Activated CD8-positive, alpha-beta memory T cell treated with anti-CD3 and anti-CD28 coated beads for 24 hours (primary cell): Measurements from ENCODE around the gene TAB3.

ENCODE experiments used
- DNase-seq: peaks from one replicate; pipeline ENCODE4 v3.0.0-alpha.2; 2020

Gene TAB3

DNA sequence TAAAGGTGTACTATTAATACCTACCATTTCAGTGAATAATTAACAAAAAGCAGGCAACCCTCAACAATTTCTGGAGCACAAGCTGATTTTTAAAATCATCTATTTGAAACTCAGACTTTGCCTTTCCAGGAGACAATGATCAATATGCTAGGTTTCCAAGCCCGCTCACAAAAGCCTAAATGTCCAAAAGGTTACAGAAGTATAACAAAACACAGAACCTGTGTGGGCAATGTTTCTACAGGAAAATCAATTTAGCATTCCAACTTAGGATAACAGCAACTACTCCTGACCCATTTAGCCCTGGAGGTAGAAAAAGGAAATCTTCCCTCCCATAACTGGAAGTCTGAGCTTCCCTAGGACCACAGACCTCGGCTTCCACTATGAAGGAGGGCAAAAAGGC lies 3.9 kb downstream of the TAB3 start:
- no peak for DNase-seq

- no peak for DNase-seq
These were observed 5.9 kb downstream of the TAB3 start for GRCh38 chrX:30883138-30883537.

- DNase-seq, result no peak
These were observed 7.3 kb downstream of the TAB3 start for GRCh38 chrX:30881797-30882196.

DNA sequence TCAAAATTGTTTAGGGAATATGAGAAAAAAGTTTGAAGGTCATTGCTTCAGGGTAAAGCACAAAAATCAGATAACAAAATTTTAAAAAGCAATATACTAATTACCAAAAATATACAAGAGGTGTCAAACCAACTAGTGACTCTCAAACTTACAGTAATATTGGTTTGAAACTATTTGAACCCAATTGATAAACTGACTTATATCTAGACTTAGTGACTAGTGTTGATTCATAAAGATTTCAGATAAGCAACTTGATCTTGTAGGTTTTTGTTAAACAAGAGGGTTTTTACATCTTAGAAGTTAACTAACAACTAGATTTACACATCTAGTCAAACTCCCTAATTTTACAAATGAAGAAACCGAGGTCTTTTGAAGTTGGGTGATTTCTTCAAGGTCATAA lies 7.7 kb downstream of the TAB3 start:
- no peak for DNase-seq

DNA sequence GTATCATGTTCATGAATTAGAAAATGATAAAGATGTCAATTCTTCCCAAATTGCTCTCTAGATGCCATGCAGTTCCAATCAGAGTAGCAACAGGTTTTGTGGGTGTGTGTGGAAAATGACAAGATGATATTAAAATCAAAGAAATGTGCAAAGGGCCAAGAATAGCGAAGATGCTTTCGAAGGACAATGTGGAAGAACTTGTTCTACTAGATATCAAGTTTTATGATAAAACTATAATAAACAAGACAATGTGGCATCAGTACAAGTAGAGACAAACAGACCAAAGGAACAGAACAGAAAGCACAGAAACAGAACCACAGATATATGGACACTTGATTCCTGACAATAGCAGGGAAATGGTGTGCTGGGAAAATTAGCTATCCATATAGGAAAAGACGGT lies 9.0 kb downstream of the TAB3 start:
- DNase-seq, result no peak

DNA sequence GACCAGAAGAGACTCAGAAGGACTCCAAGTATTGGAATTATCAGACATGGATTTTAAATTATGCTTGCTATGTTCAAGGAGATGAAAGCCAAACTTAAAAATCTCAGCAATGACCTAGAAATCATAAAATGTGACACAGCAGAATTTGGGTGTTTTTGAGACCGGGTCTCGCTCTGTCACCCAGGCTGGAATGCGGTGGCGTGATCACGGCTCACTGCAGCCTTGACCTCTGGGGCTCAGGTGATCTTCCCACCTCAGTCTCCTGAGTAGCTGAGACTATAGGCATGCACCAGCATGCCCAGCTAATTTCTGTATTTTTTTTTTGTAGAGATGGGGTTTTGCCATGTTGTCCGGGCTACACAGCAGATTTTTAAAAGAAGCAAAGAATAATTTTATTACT lies 12.7 kb downstream of the TAB3 start:
- DNase-seq, result no peak

GRCh38 chrX:30875957-30876356 lies 13.1 kb downstream of the TAB3 start:
- DNase-seq, result no peak

GRCh38 chrX:30874851-30875250 lies 14.2 kb downstream of the TAB3 start:
- DNase-seq, result no peak

DNA sequence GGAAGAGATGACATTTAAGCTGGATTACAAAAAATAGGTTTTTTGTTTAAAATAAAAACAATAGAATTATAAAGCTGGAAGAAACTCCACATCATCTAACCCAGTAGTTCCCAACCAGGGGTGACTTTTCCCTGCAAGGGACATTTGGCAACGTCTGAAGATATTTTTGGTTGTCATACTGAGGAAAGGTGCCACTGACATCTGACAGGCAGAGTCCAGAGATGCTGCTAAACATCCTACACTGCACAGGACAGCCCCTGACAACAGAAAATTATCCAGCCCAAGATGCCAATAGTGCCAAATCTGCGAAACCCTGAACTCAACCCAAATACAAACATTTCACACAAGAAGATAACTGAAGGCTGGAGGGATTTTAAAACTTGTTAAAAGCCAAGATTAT lies 18.5 kb downstream of the TAB3 start:
- DNase-seq, result no peak

- DNase-seq, result no peak
These were observed 23.4 kb downstream of the TAB3 start for GRCh38 chrX:30865612-30866011.

DNA sequence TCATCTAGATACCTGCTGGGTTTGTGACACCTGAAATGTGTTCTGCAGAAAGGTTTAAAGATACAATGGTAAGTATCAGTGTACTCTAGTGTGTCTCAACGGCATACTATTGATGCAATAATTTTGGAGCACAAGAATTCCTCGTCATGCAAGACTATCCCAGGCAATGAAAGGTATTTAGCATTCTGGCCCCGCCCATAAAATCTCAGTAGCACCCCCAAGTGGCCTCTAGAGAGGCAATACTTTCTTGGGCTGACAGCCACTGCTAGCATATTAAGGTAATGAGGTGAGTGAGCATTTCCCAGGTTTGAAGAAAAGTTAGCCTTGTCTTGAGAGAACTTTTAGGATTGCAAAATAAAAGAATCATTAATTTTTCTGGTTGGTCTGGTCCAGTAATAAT lies 24.0 kb downstream of the TAB3 start:
- no peak for DNase-seq

- DNase-seq, result no peak
These were observed 24.7 kb downstream of the TAB3 start for GRCh38 chrX:30864383-30864785.

DNA sequence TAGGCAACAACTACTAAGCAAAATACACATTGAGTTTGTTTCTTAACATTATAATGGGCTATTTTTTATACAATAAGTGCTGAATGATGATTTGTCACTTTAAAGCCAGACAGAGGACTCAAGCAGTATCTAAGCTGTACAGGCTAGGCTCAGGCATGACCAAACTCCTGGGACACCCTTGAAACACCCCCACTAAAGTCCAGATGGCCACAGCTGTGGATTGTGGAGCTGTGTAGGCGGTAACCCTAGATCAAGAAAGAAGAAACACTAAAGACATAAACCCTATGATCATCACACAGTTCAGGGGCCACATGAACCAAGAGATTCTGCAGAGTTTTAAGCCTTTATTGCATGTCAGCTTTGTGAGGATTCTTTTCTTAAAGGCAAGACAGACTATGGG lies 25.1 kb downstream of the TAB3 start:
- no peak for DNase-seq

DNA sequence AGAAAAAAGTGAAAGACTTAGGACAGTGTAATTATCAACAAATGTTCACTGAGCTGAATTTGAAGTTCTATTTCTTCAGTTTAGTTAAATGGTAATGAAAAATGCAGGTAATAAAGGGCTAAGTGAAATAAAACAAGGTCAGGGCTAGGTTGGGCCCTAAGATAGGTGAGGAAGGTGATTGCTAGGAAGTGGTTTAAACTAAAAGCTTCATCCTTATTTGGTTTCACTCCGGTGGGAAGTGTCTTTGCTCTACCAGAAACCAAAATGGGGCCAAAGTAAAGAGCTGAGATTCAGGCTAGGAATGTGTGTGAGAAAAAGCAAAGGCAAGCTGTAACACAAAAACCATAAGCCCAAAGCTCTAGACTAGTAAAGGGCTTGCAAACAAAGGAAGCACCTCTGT lies 31.0 kb downstream of the TAB3 start:
- DNase-seq, result no peak

DNA sequence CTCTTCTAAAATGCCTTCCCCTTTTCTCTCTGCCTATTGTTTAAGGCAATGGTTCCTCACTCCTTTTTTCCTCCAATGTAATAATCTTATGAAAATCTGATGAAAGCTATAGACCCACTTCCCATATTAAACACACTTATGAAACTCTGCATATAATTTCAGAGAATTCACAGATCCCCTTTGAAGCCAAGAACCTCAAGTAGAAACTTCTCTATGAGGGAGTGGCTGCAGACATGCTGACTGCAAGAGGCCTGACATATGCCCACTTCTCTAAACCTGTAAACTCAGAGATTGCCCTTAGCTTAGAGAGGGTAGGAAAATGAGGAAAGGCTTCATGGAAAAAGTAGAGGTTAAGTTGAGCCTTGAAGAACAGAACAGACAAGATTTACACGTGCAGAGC lies 37.6 kb downstream of the TAB3 start:
- no peak for DNase-seq

- no peak for DNase-seq
These were observed 53.7 kb downstream of the TAB3 start for GRCh38 chrX:30835373-30835772.

GRCh38 chrX:30833896-30834295 lies 55.2 kb downstream of the TAB3 start:
- DNase-seq, result no peak

DNA sequence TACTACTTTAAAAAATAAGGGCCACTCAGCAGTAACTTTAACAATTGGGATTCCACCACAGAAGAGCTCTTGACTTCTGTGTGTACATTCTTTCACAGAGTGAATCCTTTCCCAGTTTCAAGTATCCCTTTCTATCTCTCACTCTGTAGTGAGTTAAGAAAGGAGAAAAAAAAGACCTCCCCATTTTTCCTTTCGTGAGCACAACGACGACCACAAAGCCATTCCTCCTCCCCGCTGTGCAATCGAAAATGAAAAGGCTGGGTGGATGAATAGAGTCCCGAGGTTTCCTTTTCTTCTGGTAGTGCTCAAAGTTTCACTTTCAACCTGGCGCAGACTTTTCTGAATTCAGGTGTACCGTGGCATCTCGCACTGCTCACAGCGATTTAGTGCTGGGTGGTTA lies 58.0 kb downstream of the TAB3 start:
- DNase-seq, result no peak

DNA sequence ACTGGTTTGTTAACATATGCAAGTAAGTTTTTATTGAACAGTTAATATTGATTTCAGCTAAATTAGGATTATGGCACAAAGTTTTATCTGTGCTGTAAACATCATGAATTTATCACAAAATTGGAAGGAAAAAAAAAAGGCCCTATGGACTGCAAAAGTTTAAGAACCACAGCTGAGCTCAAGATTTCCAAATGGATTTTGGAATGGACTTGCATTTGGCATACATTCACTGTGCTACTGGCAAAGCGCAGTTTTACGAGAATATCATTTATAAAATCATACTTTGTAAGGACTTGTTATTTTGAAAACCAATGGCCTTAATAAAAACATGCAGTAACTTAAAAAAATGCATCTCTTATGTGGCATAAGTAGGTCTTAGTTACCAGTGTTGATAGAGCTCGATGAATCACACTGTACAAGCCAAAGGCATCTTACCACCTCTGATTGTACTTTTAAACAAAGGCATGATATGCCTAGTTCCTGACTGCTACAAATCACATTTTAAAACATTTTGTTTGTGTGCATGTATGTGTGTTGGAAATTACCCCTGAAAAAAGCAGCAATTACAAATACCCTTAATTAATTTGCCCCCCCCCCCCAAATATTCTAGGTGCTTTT lies 58.6 kb downstream of the TAB3 start:
- DNase-seq, result no peak

DNA sequence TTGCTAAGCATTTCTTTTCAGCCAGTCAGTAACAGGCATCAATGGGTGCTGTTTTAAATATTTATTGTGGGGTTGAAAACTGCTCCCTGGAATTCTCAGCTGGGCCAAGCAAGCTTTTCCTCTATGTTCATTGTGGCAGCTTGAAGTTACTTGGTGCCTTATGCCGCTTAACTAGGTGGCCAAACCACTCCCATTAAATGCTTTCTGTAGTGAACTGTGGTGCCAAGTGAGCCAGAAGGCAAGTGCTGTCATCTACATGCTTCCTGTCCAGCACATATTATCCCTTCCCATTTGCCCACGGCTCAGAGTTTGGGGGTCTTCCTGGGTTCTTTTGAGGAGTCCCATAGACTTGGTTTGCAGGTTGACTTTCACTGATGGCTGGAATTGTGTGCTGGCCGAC lies 64.8 kb downstream of the TAB3 start:
- no peak for DNase-seq

DNA sequence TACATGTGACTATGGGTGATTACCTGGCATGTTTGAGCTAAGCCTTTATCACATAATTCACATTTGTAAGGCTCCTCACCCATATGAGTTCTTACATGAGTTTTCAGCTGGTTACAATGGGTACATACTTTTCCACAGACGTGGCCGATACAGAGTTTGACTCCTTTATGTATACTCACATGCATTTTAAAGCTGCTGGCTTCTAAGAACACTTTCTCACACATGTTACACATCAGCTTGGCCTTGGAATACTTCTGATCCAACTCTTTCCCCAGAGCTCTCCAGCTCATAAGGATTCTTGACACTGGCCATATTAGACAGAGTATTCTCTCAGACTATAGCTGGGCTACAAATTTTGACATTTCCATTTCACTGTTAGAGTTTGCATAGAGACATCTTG lies 66.3 kb downstream of the TAB3 start:
- DNase-seq, result no peak

DNA sequence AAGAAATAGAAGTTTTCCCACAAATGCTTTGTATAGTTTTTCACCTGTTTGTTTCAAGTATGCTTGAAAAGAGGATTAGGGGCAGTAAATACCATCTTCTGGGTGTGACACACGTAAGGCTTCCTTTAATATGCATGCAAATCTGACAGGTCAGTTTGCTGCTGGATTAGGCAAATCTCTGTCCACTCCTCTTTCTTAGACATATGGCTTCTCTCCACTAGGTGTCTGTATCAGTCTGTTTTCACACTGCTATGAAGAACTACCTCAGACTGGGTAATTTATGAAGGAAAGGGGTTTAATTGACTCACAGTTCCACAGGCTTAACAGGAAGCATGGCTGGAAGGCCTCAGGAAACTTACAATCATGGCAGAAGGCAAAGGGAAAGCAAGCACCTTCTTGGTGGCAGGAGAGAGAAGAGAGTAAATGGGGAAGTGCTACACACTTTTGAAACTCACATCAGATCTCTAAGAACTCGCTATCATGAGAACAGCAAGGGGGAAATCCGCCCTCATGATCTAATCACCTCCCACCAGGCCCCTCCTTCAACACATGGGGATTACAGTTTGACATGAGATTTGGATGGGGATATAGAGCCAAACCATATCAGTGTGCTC lies 66.9 kb downstream of the TAB3 start:
- no peak for DNase-seq

DNA sequence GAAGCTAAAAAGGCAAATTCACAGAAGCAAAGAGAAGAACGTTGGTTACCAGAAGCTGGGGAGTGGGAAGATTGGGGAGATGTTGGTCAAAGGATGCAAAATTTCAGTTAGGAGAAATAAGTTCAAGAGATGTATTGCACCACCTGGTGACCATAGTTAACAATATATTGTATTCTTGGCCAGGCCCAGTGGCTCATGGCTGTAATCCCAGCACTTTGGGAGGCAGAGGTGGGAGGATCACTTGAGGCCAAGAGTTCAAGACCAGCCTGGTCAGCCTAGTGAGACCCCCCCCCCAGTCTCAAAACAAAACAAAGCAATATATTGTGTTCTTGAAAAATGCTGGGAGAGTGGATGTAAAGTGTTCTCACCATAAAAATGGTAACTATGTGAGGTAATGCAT lies 67.9 kb downstream of the TAB3 start:
- no peak for DNase-seq

DNA sequence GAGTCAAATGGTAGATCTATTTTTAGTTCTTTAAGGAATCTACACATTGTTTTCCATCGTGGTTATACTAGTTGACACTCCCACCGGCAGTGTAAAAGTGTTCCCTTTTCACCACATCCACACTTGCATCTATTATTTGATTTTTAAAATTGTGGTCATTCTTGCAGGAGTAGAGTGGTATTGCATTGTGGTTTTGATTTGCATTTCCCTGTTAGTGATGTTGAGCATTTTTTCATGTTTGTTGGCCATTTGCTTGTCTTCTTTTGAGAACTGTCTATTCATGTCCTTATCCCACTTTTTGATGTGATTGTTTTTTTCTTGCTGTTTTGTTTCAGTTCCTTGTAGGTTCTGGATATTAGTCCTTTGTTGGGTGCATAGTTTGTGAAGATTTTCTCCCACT lies 70.0 kb downstream of the TAB3 start:
- DNase-seq, result no peak

DNA sequence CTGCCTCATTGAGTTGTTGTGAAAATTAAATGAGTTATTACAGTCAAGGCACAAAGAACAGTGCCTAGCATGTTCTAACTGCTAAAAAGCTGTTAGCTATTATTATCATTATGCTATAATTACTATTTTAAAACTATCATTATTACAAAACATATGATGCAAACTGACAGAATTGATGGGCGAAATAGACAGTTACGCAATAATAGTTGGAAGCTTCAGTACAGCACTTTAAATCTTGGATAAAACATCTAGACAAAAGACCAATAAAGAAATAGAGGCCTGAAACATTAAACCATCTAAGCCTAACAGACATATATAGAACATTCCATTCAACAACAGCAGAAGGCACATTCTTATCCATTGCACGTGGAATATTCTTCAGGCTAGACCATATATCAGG lies 73.0 kb downstream of the TAB3 start:
- no peak for DNase-seq

- DNase-seq, result no peak
These were observed 74.1 kb downstream of the TAB3 start for GRCh38 chrX:30814978-30815377.
